NCI-H146 treated with DMSO at 0.1 percent for 48 hours (cell line): ENCODE data around the gene SC5D.

ENCODE experiments used
- DNase-seq: peaks from one replicate; lab custom pipeline; 2025; ENCODE audit not compliant: unreplicated experiment; lab: John Stamatoyannopoulos, UW

SC5D gene

GRCh38 chr11:121328176-121328966 lies 35.8 kb downstream of the SC5D start:
- no peak for DNase-seq

- no peak for DNase-seq
These were observed 36.6 kb downstream of the SC5D start for GRCh38 chr11:121328967-121329679.

- peak; percentile 33 for DNase-seq
These were observed 37.3 kb downstream of the SC5D start for GRCh38 chr11:121329781-121330395.

- no peak for DNase-seq
These were observed 38.3 kb downstream of the SC5D start for GRCh38 chr11:121330614-121331435.

- DNase-seq = no peak
These were observed 42.6 kb downstream of the SC5D start for GRCh38 chr11:121334973-121335710.

GRCh38 chr11:121336279-121336937 lies 43.8 kb downstream of the SC5D start:
- no peak for DNase-seq

- DNase-seq = no peak
These were observed 44.5 kb downstream of the SC5D start for GRCh38 chr11:121337078-121337477.

- DNase-seq = no peak
These were observed 45.2 kb downstream of the SC5D start for GRCh38 chr11:121337740-121338272.

- no peak for DNase-seq
These were observed 46.0 kb downstream of the SC5D start for GRCh38 chr11:121338536-121338935.

- DNase-seq = no peak
These were observed 47.5 kb downstream of the SC5D start for GRCh38 chr11:121340032-121340580.

GRCh38 chr11:121341609-121342008 lies 49.0 kb downstream of the SC5D start:
- DNase-seq = peak; percentile 49

GRCh38 chr11:121344824-121345223 lies 52.3 kb downstream of the SC5D start:
- DNase-seq = no peak

GRCh38 chr11:121347094-121347493 lies 54.5 kb downstream of the SC5D start:
- DNase-seq = no peak

GRCh38 chr11:121347813-121348212 lies 55.2 kb downstream of the SC5D start:
- no peak for DNase-seq

- DNase-seq = no peak
These were observed 55.8 kb downstream of the SC5D start for GRCh38 chr11:121348220-121348875.

- no peak for DNase-seq
These were observed 57.2 kb downstream of the SC5D start for GRCh38 chr11:121349790-121350189.

GRCh38 chr11:121350314-121351082 lies 57.9 kb downstream of the SC5D start:
- DNase-seq = no peak

GRCh38 chr11:121351083-121351630 lies 58.6 kb downstream of the SC5D start:
- DNase-seq = no peak
